T-helper 17 cell (primary cell): ENCODE results near the gene NOP14. TPM values are rescaled to one million over a fixed set of nuclear protein-coding genes. Genes with fewer than 3 reads are reported as not detected.
A peak's percentile ranks its signal among the peaks of the same experiment; 100 is the strongest.
"Not testable (repeated sequence)": the region's sequence is repeated elsewhere in the genome, so short reads cannot be mapped to it uniquely, and the experiment has no call there.

Experiments
- ATAC-seq: fragments of 150-1000 bp; cut with Tn5 transposase; 2 replicates; pipeline ENCODE4 v1.10.0; 2021; ENCODE audit warnings: mild to moderate bottlenecking, moderate library complexity
- DNase-seq, 3 donors: peaks; one replicate each; pipeline versions ENCODE4 v3.0.0 to v3.0.0-alpha.2; 2020 to 2021
- H3K9me3 ChIP-seq: one replicate; pipeline ENCODE4 v1.7.0; 2013; ENCODE audit warnings: low read length, mild to moderate bottlenecking; ENCODE audit not compliant: control insufficient read depth, poor library complexity, severe bottlenecking
- H3K27ac Mint-ChIP-seq: one replicate; pipeline ENCODE4 v1.8.0; 2022; ENCODE audit warnings: mild to moderate bottlenecking, moderate library complexity, mixed read lengths
- H3K27me3 Mint-ChIP-seq: one replicate; pipeline ENCODE4 v1.8.0; 2022; ENCODE audit warnings: mixed read lengths
- H3K36me3 Mint-ChIP-seq: one replicate; pipeline ENCODE4 v1.8.0; 2022; ENCODE audit warnings: low read depth, mixed read lengths
- H3K4me1 Mint-ChIP-seq: one replicate; pipeline ENCODE4 v1.8.0; 2022; ENCODE audit warnings: mild to moderate bottlenecking, mixed read lengths
- H3K4me3 Mint-ChIP-seq: one replicate; pipeline ENCODE4 v1.8.0; 2022; ENCODE audit warnings: mild to moderate bottlenecking, moderate library complexity, mixed read lengths
- total RNA-seq, 4 donors: library from RNA in 2 of 4; stranded (reverse) in 2 of 4; gene quantifications; one replicate each; pipeline ENCODE4 v1.2.3 and lab custom pipeline; 2022 to 2026

NOP14 gene
- total RNA-seq, 2 donors from 2014 or later, result 32.8 to 34.0 TPM

GRCh38 chr4:2977211-2978088 lies 14.2 kb upstream of the NOP14 start:
- Mint-ChIP-seq H3K4me1 (peaks cover 10% of the 10 kb centered on the region), H3K27ac (no peak overlapping the region), H3K4me3 (no peak overlapping the region), H3K36me3 (peaks cover 2% of the 10 kb centered on the region), H3K27me3 (peaks cover under 1% of the 10 kb centered on the region)
- ATAC-seq (no peak), DNase-seq (no peak)
- no peaks in the 10 kb centered on the region for H3K9me3 ChIP-seq

DNA sequence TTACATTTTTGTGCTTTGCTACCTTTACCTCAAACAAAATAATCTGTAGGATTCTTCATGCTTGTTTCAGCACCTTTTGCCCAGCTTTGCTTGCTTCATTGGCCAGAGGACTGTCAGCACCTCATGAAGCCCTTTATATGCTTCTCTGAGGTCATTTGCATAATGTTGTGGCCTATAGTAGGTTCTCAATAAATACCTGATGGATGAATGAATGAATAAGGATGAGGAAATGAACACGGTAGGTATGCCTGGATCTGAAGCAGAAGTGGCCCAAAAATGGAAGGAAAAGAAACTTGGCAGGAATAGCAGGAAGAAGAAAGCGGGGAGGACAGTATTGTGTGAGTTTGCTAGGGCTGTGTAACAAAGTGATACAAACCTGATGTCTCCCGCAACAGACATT lies 8.1 kb upstream of the NOP14 start:
- ATAC-seq, result no peak
- Mint-ChIP-seq H3K27ac (no peak overlapping the region), H3K27me3 (no peaks in the 10 kb centered on the region)

GRCh38 chr4:2968381-2968780 lies 5.2 kb upstream of the NOP14 start:
- Mint-ChIP-seq H3K4me3 (no peak overlapping the region), H3K36me3 (no peaks in the 10 kb centered on the region), H3K27ac (no peak overlapping the region), H3K27me3 (no peaks in the 10 kb centered on the region), H3K4me1 (peaks cover 14% of the 10 kb centered on the region)
- no peak for ATAC-seq
- no peaks in the 10 kb centered on the region for H3K9me3 ChIP-seq
- no peak for DNase-seq

More for the DNA sequence above, 8.1 kb upstream of the NOP14 start:
- no peak for DNase-seq
- Mint-ChIP-seq H3K4me1 (peaks cover 9% of the 10 kb centered on the region), H3K4me3 (no peak overlapping the region), H3K36me3 (peaks cover 2% of the 10 kb centered on the region)
- no peaks in the 10 kb centered on the region for H3K9me3 ChIP-seq

GRCh38 chr4:2965262-2965661 lies 2.1 kb upstream of the NOP14 start:
- no peaks in the 10 kb centered on the region for H3K27me3 Mint-ChIP-seq

DNA sequence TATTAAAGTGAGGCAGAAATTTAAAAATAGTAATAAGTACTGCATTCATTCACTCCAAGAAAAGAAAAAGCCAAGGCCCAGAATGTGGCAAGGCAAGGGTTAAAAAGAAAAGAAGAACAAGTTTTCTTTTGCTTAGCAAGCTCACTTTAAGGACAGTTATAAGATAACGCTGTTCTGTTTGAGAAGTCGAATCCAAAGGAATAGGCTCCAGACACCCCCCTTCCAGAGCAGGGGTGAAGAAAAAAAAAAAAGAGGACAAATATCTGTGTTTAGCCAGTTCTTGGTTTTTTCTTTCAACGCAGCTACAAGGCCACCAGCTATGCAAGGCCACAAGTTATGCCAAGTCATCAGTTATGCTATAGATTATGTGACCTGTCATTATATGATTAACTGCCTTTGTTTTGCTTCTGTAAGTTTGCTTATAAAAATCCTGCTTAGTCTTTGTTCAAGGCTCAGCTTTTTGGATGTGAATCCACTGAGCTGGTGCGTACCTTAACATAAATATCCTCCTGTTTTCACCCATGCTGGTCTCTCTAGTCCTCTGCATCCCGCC lies 1.6 kb upstream of the NOP14 start:
- H3K9me3 ChIP-seq, result no peaks in the 10 kb centered on the region
- peak overlapping the region; percentile 68 for H3K27ac Mint-ChIP-seq
- no peaks in the 10 kb centered on the region for H3K36me3 Mint-ChIP-seq
- ATAC-seq (no peak), DNase-seq (no peak)
- peaks cover 21% of the 10 kb centered on the region for H3K4me1 Mint-ChIP-seq
- peak overlapping the region; percentile 91 for H3K4me3 Mint-ChIP-seq
- H3K27me3 Mint-ChIP-seq, result no peaks in the 10 kb centered on the region

More at GRCh38 chr4:2965262-2965661, 2.1 kb upstream of the NOP14 start:
- DNase-seq (no peak), ATAC-seq (no peak)
- H3K9me3 ChIP-seq, result no peaks in the 10 kb centered on the region
- no peaks in the 10 kb centered on the region for H3K36me3 Mint-ChIP-seq
- peak overlapping the region; percentile 91 for H3K4me3 Mint-ChIP-seq
- no peak overlapping the region for H3K27ac Mint-ChIP-seq
- H3K4me1 Mint-ChIP-seq, result peaks cover 20% of the 10 kb centered on the region

GRCh38 chr4:2963966-2964471 lies 813 bp upstream of the NOP14 start:
- H3K9me3 ChIP-seq, result no peaks in the 10 kb centered on the region
- DNase-seq (no peak), ATAC-seq (no peak)
- Mint-ChIP-seq H3K27me3 (no peaks in the 10 kb centered on the region), H3K36me3 (no peaks in the 10 kb centered on the region), H3K4me1 (peaks cover 23% of the 10 kb centered on the region), H3K4me3 (peak overlapping the region; percentile 91), H3K27ac (peak overlapping the region; percentile 68)

DNA sequence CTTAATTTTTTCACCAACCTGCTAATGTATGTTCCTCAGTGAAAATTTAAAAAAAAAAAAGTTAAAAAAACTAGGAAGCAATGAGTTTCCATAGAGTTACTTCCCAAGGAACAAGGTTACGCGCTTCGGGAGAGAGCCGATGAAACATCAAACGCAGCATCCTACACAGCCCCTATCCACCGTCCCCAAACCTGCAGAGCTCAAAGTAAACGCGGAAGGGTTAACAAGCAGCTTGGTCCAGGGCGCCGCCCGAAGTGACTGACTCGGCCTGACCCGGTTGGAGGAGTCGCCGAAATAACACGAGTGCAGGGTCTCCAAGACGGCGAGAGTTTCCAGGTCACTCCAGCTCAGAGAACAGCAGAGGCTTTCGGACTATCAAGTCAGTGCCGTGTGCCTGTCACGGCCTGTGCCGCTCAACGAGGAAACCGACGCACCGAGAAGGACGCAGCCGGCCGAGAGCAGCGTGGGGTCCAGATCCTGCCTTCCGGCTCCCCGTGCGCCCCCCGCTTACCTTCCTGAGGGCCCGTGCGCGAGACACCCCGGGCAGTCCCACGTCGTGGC lies 512 bp downstream of the NOP14 start:
- H3K27ac Mint-ChIP-seq, result peak overlapping the region; percentile 83
- peak overlapping the region; percentile 91 for H3K4me3 Mint-ChIP-seq
- no peaks in the 10 kb centered on the region for H3K9me3 ChIP-seq
- no peaks in the 10 kb centered on the region for H3K27me3 Mint-ChIP-seq
- DNase-seq (no peak), ATAC-seq (peak; percentile 24)
- H3K4me1 Mint-ChIP-seq, result peaks cover 29% of the 10 kb centered on the region
- no peaks in the 10 kb centered on the region for H3K36me3 Mint-ChIP-seq

GRCh38 chr4:2961811-2962441 lies 1.3 kb downstream of the NOP14 start:
- H3K9me3 ChIP-seq, result no peaks in the 10 kb centered on the region
- Mint-ChIP-seq H3K36me3 (peaks cover 2% of the 10 kb centered on the region), H3K27ac (peak overlapping the region; percentile 83), H3K4me3 (peak overlapping the region; percentile 91), H3K4me1 (peaks cover 34% of the 10 kb centered on the region), H3K27me3 (no peaks in the 10 kb centered on the region)
- peak; percentile 27 for ATAC-seq
- no peak for DNase-seq

DNA sequence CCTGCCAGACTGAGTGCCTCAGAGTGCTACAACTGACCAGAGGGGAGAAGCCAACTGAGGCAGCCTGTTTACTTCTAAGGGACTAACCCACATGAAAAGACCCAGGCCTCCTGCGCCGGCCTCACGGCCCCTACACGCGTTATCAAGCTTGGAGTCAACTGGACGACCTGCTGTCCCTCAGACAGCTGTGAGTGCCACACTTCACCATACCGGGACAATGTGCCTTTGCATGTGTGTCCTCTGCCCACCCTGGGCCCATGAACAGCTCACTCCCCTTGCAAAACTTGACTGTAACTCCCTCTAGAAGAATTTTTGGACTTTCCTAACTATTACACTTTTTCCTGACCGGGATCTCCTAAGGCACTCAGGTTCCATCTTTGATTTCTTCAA lies 1.8 kb downstream of the NOP14 start:
- H3K9me3 ChIP-seq, result no peaks in the 10 kb centered on the region
- DNase-seq (no peak), ATAC-seq (no peak)
- H3K27me3 Mint-ChIP-seq, result no peaks in the 10 kb centered on the region
- peak overlapping the region; percentile 83 for H3K27ac Mint-ChIP-seq
- H3K4me1 Mint-ChIP-seq, result peaks cover 36% of the 10 kb centered on the region
- peaks cover 2% of the 10 kb centered on the region for H3K36me3 Mint-ChIP-seq
- peak overlapping the region; percentile 91 for H3K4me3 Mint-ChIP-seq

DNA sequence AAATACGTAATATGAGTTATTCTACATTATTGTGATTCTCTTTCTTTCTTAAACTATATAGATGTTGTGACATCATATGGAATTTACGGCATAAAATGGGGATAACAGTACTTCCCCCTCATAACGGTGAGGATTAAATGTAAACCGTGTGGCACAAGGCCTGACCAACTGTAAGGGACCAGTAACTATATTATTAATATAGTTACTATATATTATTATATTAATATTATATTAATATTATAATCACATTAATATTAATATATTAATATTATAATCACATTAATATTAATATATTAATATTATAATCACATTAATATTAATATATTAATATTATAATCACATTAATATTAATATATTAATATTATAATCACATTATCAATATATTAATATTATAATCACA lies 2.8 kb downstream of the NOP14 start:
- H3K36me3 Mint-ChIP-seq, DNase-seq, H3K27me3 Mint-ChIP-seq, ATAC-seq, H3K27ac Mint-ChIP-seq, H3K9me3 ChIP-seq: not testable (repeated sequence)
- Mint-ChIP-seq H3K4me1 (peaks cover 38% of the 10 kb centered on the region), H3K4me3 (peak overlapping the region; percentile 41)

- H3K27me3 Mint-ChIP-seq, result no peaks in the 10 kb centered on the region
- peaks cover 4% of the 10 kb centered on the region for H3K36me3 Mint-ChIP-seq
- H3K27ac Mint-ChIP-seq, result no peak overlapping the region
- H3K9me3 ChIP-seq, result no peaks in the 10 kb centered on the region
- H3K4me3 Mint-ChIP-seq, result peak overlapping the region; percentile 19
- DNase-seq, result no peak
- ATAC-seq, result no peak
- H3K4me1 Mint-ChIP-seq, result peaks cover 39% of the 10 kb centered on the region
Observed at GRCh38 chr4:2958446-2958845, 4.8 kb downstream of the NOP14 start.

GRCh38 chr4:2955186-2956044 lies 7.8 kb downstream of the NOP14 start:
- H3K27ac Mint-ChIP-seq, result peak overlapping the region; percentile 91
- not testable (repeated sequence) for DNase-seq, ATAC-seq, H3K27me3 Mint-ChIP-seq, H3K9me3 ChIP-seq
- peaks cover 31% of the 10 kb centered on the region for H3K4me1 Mint-ChIP-seq
- H3K4me3 Mint-ChIP-seq, result peak overlapping the region; percentile 41
- peaks cover 11% of the 10 kb centered on the region for H3K36me3 Mint-ChIP-seq
